ENCODE data around the gene KRT86. TPM values are rescaled to one million over a fixed set of nuclear protein-coding genes. Genes with fewer than 3 reads are reported as not detected.

Gene KRT86
- total and polyA plus RNA-seq, 9 of the 15 experiments (the other 6 are each of a cell fraction or from before 2014, with no cell fraction given) = not detected

GRCh38 chr12:52291267-52291935, 17.0 kb downstream of the KRT86 start, which contains the start of gene KRT81:
KRT81 (minus strand) TSS chr12:52291534; CDS start chr12:52291465, 69 bp downstream.
- in situ Hi-C loops (cut with MboI) (no loop called here), intact Hi-C loops (cut with micrococcal nuclease) (no loop called here)
- no peak for DNase-seq (ENCODE audit: extremely low read depth in 1 of 4, low spot score in 3 of 4)
- no peaks in the 10 kb centered on the region for H3K9me3 ChIP-seq (replicated peaks; ENCODE audit: control insufficient read depth, insufficient read depth, low read depth, low read length)
- no peak within 1 kb of the TSS for H3K4me3 ChIP-seq
- TF ChIP-seq EZH2 (IDR thresholded peaks at IDR 0.05; ENCODE audit: borderline replicate concordance, low read depth, low read length) (no peak), ZBTB33 (CRISPR knock-in tag; IDR thresholded peaks at IDR 0.05) (no peak), E2F6 (IDR thresholded peaks at IDR 0.05; ENCODE audit: borderline replicate concordance in 1 of 2, extremely low read depth in 1 of 2, insufficient read depth in 1 of 2, insufficient read length in 1 of 2, low read depth in 1 of 2, low read length in 1 of 2, poor library complexity in 1 of 2, severe bottlenecking in 1 of 2) (no peak), KDM2B (CRISPR knock-in tag; IDR thresholded peaks at IDR 0.05) (no peak), ZNF232 (CRISPR knock-in tag; IDR thresholded peaks at IDR 0.05) (no peak), HDGF (IDR thresholded peaks at IDR 0.05) (no peak), ZBTB40 (IDR thresholded peaks at IDR 0.05) (no peak), ZBTB40 (CRISPR knock-in tag; IDR thresholded peaks at IDR 0.05) (no peak), NFE2 (IDR thresholded peaks at IDR 0.05; ENCODE audit: low read depth) (no peak)
- WGBS (ENCODE audit: insufficient coverage, low coverage, missing lambda C conversion rate) = 0% methylated on average over 11 of the region's 32 CpGs
- H3K4me1 ChIP-seq (replicated peaks in 1 of 2; ENCODE audit: control insufficient read depth in 2 of 2, insufficient read depth in 2 of 2, low read length in 2 of 2) = no peaks in the 10 kb centered on the region
- H3K9ac ChIP-seq (ENCODE audit: insufficient read depth in 1 of 2, low read depth in 2 of 2, low read length in 2 of 2) = no peak within 1 kb of the TSS
- no peaks in the 10 kb centered on the region for H3K9me1 ChIP-seq (ENCODE audit: control insufficient read depth, insufficient read depth, low read length)
- H3K27ac ChIP-seq (ENCODE audit: extremely low read depth, low read depth, low read length) = no peak within 1 kb of the TSS
- ATAC-seq = no peak
- ChIA-PET POLR2A (no interaction called here), CTCF (ENCODE audit: low intra/inter-chr PET ratio) (no interaction called here)
- no peaks in the 10 kb centered on the region for H3K36me3 ChIP-seq (ENCODE audit: control insufficient read depth, insufficient read depth, low read length)
- H2AFZ ChIP-seq (ENCODE audit: low read depth, low read length) = no peak within 1 kb of the TSS
- no peak within 1 kb of the TSS for H3K4me2 ChIP-seq (ENCODE audit: insufficient read depth, low read length)
- BruUV-seq (replicated peaks) = no TSS peak
- H3K27me3 ChIP-seq (ENCODE audit: control insufficient read depth in 2 of 2, insufficient read depth in 2 of 2, low read length in 2 of 2) = peaks cover 0 to 16% of the 10 kb centered on the region in 2 experiments; a peak in 2 of 5 replicates
- no peaks in the 10 kb centered on the region for H3K79me2 ChIP-seq (ENCODE audit: control insufficient read depth, insufficient read depth, low read length)
- no peaks in the 10 kb centered on the region; the same call in 1 of the 2 replicates for H4K20me1 ChIP-seq (replicated peaks; ENCODE audit: control insufficient read depth, insufficient read depth, low read length)
- FAIRE-seq = no peak
